T-helper 17 cell (primary cell): ENCODE results near the gene ZNF609. TPM values are rescaled to one million over a fixed set of nuclear protein-coding genes. Genes with fewer than 3 reads are reported as not detected.
"Not testable (repeated sequence)": the region's sequence is repeated elsewhere in the genome, so short reads cannot be mapped to it uniquely, and the experiment has no call there.

ENCODE experiments used
- ATAC-seq: fragments of 150-1000 bp; cut with Tn5 transposase; 2 replicates; pipeline ENCODE4 v1.10.0; 2021; ENCODE audit warnings: mild to moderate bottlenecking, moderate library complexity
- DNase-seq, 3 donors: peaks; one replicate each; pipeline versions ENCODE4 v3.0.0 to v3.0.0-alpha.2; 2020 to 2021
- H3K9me3 ChIP-seq: one replicate; pipeline ENCODE4 v1.7.0; 2013; ENCODE audit warnings: low read length, mild to moderate bottlenecking; ENCODE audit not compliant: control insufficient read depth, poor library complexity, severe bottlenecking
- H3K27ac Mint-ChIP-seq: one replicate; pipeline ENCODE4 v1.8.0; 2022; ENCODE audit warnings: mild to moderate bottlenecking, moderate library complexity, mixed read lengths
- H3K27me3 Mint-ChIP-seq: one replicate; pipeline ENCODE4 v1.8.0; 2022; ENCODE audit warnings: mixed read lengths
- H3K36me3 Mint-ChIP-seq: one replicate; pipeline ENCODE4 v1.8.0; 2022; ENCODE audit warnings: low read depth, mixed read lengths
- H3K4me1 Mint-ChIP-seq: one replicate; pipeline ENCODE4 v1.8.0; 2022; ENCODE audit warnings: mild to moderate bottlenecking, mixed read lengths
- H3K4me3 Mint-ChIP-seq: one replicate; pipeline ENCODE4 v1.8.0; 2022; ENCODE audit warnings: mild to moderate bottlenecking, moderate library complexity, mixed read lengths
- total RNA-seq, 4 donors: library from RNA in 2 of 4; stranded (reverse) in 2 of 4; gene quantifications; one replicate each; pipeline ENCODE4 v1.2.3 and lab custom pipeline; 2022 to 2026

Gene ZNF609
- total RNA-seq, 2 donors from 2014 or later = 37.6 to 43.2 TPM

- peaks cover 2% of the 10 kb centered on the region for H3K36me3 Mint-ChIP-seq
- peaks cover 58% of the 10 kb centered on the region for H3K4me1 Mint-ChIP-seq
- H3K27ac Mint-ChIP-seq = peak overlapping the region; percentile 94
- H3K9me3 ChIP-seq = no peaks in the 10 kb centered on the region
- ATAC-seq (no peak), DNase-seq (no peak)
- H3K4me3 Mint-ChIP-seq = peak overlapping the region; percentile 87
- H3K27me3 Mint-ChIP-seq = no peaks in the 10 kb centered on the region
These were observed 175.4 kb downstream of the ZNF609 start for GRCh38 chr15:64635499-64636495.

DNA sequence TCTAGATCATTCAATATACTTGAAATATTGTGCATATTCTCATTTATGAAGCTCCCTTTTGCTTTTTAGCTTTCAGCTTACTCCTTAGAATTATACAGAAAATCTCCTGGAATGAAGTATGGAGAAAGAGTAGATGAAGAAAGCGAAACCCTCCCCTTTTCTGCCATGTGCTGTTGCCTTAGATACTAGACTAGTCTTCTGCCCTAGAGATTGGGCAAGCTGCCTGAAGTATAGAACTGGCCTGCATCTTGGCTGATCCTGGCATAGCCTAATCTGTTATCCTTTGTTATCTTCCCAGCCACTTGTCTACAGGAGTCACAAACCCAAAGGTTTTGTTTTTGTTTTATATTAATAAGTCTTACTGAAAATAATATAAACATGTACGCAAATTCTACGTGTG, 176.2 kb downstream of the ZNF609 start:
- H3K9me3 ChIP-seq = no peaks in the 10 kb centered on the region
- H3K27ac Mint-ChIP-seq = peak overlapping the region; percentile 94
- DNase-seq (no peak), ATAC-seq (no peak)
- no peaks in the 10 kb centered on the region for H3K27me3 Mint-ChIP-seq
- H3K36me3 Mint-ChIP-seq = peaks cover 2% of the 10 kb centered on the region
- H3K4me3 Mint-ChIP-seq = peak overlapping the region; percentile 87
- peaks cover 60% of the 10 kb centered on the region for H3K4me1 Mint-ChIP-seq

- no peak for ATAC-seq
- no peaks in the 10 kb centered on the region for H3K9me3 ChIP-seq
- H3K4me1 Mint-ChIP-seq = peaks cover 60% of the 10 kb centered on the region
- peaks cover 2% of the 10 kb centered on the region for H3K36me3 Mint-ChIP-seq
- H3K27me3 Mint-ChIP-seq = no peaks in the 10 kb centered on the region
- DNase-seq = no peak
- peak overlapping the region; percentile 94 for H3K27ac Mint-ChIP-seq
- no peak overlapping the region for H3K4me3 Mint-ChIP-seq
These were observed 177.0 kb downstream of the ZNF609 start for GRCh38 chr15:64637412-64637811.

DNA sequence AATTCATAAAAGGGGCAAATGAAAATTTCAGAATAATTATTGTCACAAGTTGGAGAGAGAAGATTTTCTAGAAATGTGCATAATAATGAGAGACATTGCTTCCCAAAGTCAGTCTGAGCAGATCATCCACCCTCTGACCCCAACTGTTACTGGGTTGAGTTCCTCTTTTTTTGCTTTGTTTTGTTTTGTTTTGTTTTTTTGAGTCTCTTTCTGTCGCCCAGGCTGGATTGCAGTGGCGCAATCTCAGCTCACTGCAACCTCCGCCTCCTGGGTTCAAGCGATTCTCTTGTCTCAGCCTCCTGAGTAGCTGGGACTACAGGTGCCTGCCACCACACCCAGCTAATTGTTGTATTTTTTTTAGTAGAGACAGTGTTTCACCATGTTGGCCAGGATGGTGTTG, 179.4 kb downstream of the ZNF609 start:
- H3K36me3 Mint-ChIP-seq, DNase-seq, H3K9me3 ChIP-seq, ATAC-seq, H3K27me3 Mint-ChIP-seq: not testable (repeated sequence)
- H3K4me1 Mint-ChIP-seq = peaks cover 48% of the 10 kb centered on the region
- H3K27ac Mint-ChIP-seq = peak overlapping the region; percentile 81
- peak overlapping the region; percentile 19 for H3K4me3 Mint-ChIP-seq

GRCh38 chr15:64640146-64640871, 179.9 kb downstream of the ZNF609 start:
- Mint-ChIP-seq H3K4me3 (peak overlapping the region; percentile 34), H3K27ac (peak overlapping the region; percentile 81), H3K4me1 (peaks cover 43% of the 10 kb centered on the region), H3K27me3 (no peaks in the 10 kb centered on the region), H3K36me3 (peaks cover 2% of the 10 kb centered on the region)
- no peaks in the 10 kb centered on the region for H3K9me3 ChIP-seq
- ATAC-seq = no peak
- DNase-seq = no peak

- H3K27me3 Mint-ChIP-seq = no peaks in the 10 kb centered on the region
- DNase-seq (no peak), ATAC-seq (no peak)
- no peaks in the 10 kb centered on the region for H3K9me3 ChIP-seq
- peaks cover 29% of the 10 kb centered on the region for H3K4me1 Mint-ChIP-seq
- H3K4me3 Mint-ChIP-seq = no peak overlapping the region
- H3K36me3 Mint-ChIP-seq = no peaks in the 10 kb centered on the region
- H3K27ac Mint-ChIP-seq = no peak overlapping the region
These were observed 182.5 kb downstream of the ZNF609 start for GRCh38 chr15:64642875-64643274.

DNA sequence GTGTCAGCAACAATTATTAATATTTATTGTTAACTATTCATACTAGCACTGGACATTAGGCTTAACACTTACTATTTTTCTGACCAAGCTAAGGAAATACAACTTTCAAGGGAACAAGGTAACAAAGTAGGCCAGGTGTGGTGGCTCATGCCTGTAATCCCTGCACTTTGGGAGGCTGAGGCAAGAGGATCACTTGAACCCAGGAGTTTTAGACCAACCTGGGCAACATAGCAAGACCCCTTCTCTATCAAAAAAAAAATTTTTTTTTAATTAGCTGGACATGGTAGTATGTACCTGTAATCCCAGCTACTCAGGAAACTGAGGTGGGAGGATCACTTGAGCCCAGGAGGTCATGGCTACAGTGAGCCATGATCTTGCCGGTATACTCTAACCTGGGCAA, 183.3 kb downstream of the ZNF609 start:
- no peaks in the 10 kb centered on the region for H3K27me3 Mint-ChIP-seq
- DNase-seq (no peak), ATAC-seq (no peak)
- H3K4me1 Mint-ChIP-seq = peaks cover 27% of the 10 kb centered on the region
- H3K36me3 Mint-ChIP-seq = no peaks in the 10 kb centered on the region
- no peak overlapping the region for H3K27ac Mint-ChIP-seq
- no peaks in the 10 kb centered on the region for H3K9me3 ChIP-seq
- H3K4me3 Mint-ChIP-seq = no peak overlapping the region

DNA sequence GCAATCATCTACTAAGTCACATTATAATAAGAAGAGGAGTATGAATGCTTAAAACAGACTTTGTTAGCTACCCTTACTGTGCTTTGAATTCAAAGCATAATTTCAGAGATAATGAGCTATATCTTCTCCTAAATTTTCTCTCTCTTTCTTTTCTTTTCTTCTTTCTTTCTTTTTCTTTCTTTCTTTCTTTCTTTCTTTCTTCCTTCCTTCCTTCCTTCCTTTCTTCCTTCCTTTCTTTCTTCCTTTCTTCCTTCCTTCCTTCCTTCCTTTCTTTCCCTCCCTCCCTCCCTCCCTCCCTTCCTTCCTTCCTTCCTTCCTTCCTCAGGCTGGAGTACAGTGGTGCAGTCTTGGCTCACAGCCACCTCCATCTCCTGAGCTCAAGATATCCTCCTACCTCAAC, 184.4 kb downstream of the ZNF609 start:
- not testable (repeated sequence) for H3K36me3 Mint-ChIP-seq, H3K27me3 Mint-ChIP-seq, DNase-seq, ATAC-seq, H3K4me3 Mint-ChIP-seq, H3K9me3 ChIP-seq, H3K27ac Mint-ChIP-seq
- H3K4me1 Mint-ChIP-seq = peaks cover 25% of the 10 kb centered on the region

DNA sequence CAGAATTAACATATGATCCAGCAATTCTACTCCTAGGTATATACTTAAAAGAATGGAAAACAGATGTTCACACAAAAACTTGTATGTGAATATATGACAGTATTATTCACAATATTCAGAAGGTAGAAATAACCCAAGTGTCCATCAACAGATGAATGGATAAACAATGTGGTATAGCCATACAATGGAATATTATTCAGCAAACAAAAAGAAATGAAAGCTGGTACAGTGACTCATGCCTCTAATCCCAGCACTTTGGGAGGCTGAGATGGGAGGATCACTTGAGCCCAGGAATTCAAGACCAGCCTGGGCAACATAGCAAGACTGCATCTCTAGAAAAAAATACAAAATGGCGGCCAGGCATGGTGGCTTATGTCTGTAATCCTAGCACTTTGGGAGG, 185.6 kb downstream of the ZNF609 start:
- ATAC-seq = no peak
- no peak for DNase-seq
- H3K27ac Mint-ChIP-seq = no peak overlapping the region
- H3K4me1 Mint-ChIP-seq = peaks cover 19% of the 10 kb centered on the region
- no peaks in the 10 kb centered on the region for H3K36me3 Mint-ChIP-seq
- H3K27me3 Mint-ChIP-seq = no peaks in the 10 kb centered on the region
- no peaks in the 10 kb centered on the region for H3K9me3 ChIP-seq
- H3K4me3 Mint-ChIP-seq = no peak overlapping the region

- Mint-ChIP-seq H3K4me3 (no peak overlapping the region), H3K27me3 (no peaks in the 10 kb centered on the region)
These were observed 187.0 kb downstream of the ZNF609 start for GRCh38 chr15:64647367-64647766.

GRCh38 chr15:64650552-64650951, 190.2 kb downstream of the ZNF609 start:
- H3K9me3 ChIP-seq = no peaks in the 10 kb centered on the region
- peak overlapping the region; percentile 94 for H3K27ac Mint-ChIP-seq
- ATAC-seq (no peak), DNase-seq (no peak)
- H3K4me1 Mint-ChIP-seq = peaks cover 21% of the 10 kb centered on the region
- H3K36me3 Mint-ChIP-seq = no peaks in the 10 kb centered on the region
- H3K4me3 Mint-ChIP-seq = no peak overlapping the region
- H3K27me3 Mint-ChIP-seq = no peaks in the 10 kb centered on the region

More at GRCh38 chr15:64647367-64647766, 187.0 kb downstream of the ZNF609 start:
- H3K9me3 ChIP-seq = no peaks in the 10 kb centered on the region
- Mint-ChIP-seq H3K36me3 (no peaks in the 10 kb centered on the region), H3K27ac (no peak overlapping the region), H3K4me1 (peaks cover 22% of the 10 kb centered on the region)
- no peak for ATAC-seq
- no peak for DNase-seq

GRCh38 chr15:64651601-64652191, 191.3 kb downstream of the ZNF609 start:
- peak overlapping the region; percentile 94 for H3K27ac Mint-ChIP-seq
- peak in 2 of 3 donors; percentile 34 to 41 for DNase-seq
- H3K4me3 Mint-ChIP-seq = peak overlapping the region; percentile 69
- peaks cover 21% of the 10 kb centered on the region for H3K4me1 Mint-ChIP-seq
- peak; percentile 97 for ATAC-seq
- H3K9me3 ChIP-seq = no peaks in the 10 kb centered on the region
- no peaks in the 10 kb centered on the region for H3K27me3 Mint-ChIP-seq
- H3K36me3 Mint-ChIP-seq = no peaks in the 10 kb centered on the region

DNA sequence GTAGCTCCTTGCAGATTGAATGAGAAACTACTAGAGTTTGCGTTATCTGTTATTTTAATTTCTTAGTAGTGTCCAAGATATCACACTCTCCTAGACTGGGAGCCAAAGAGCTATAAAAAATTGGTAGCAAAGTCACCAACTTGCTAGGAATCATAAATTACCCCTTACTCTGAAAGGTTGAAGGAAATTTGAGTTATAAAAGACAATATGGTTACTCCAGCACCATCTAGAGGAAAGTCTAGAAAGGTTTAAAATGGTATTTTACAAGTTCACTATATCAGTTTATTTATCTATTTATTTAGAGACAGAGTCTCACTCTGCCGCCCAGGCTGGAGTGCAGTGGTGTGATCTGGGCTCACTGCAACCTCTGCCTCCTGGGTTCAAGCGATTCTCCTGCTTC, 193.4 kb downstream of the ZNF609 start:
- Mint-ChIP-seq H3K27ac (peak overlapping the region; percentile 94), H3K27me3 (no peaks in the 10 kb centered on the region), H3K36me3 (no peaks in the 10 kb centered on the region), H3K4me1 (peaks cover 19% of the 10 kb centered on the region), H3K4me3 (no peak overlapping the region)
- DNase-seq = no peak
- no peak for ATAC-seq
- no peaks in the 10 kb centered on the region for H3K9me3 ChIP-seq
